Activated naive CD4-positive, alpha-beta T cell treated with anti-CD3 and anti-CD28 coated beads for 36 hours (primary cell): ENCODE data around the gene NUP160. TPM values are rescaled to one million over a fixed set of nuclear protein-coding genes. Genes with fewer than 3 reads are reported as not detected.

Source experiments
- CTCF ChIA-PET: fragments of 350-600 bp; sonication (Branson Sonifier 250); formaldehyde crosslinking; loops from one replicate; lab custom pipeline; 2021; ENCODE audit warnings: antibody characterized with exemption; lab: Charles Lee
- DNase-seq: peaks from one replicate; pipeline ENCODE4 v3.0.0-alpha.2; 2020
- H3K27ac Mint-ChIP-seq: one replicate; pipeline ENCODE4 v1.8.0; 2021; ENCODE audit warnings: mild to moderate bottlenecking, mixed read lengths
- H3K27me3 Mint-ChIP-seq: one replicate; pipeline ENCODE4 v1.8.0; 2021; ENCODE audit warnings: low read depth, mixed read lengths
- H3K36me3 Mint-ChIP-seq: one replicate; pipeline ENCODE4 v1.8.0; 2021; ENCODE audit warnings: low read depth, mixed read lengths
- H3K4me1 Mint-ChIP-seq: one replicate; pipeline ENCODE4 v1.8.0; 2021; ENCODE audit warnings: low read depth, mixed read lengths
- H3K4me3 Mint-ChIP-seq: one replicate; pipeline ENCODE4 v1.8.0; 2021; ENCODE audit warnings: mild to moderate bottlenecking, moderate library complexity, mixed read lengths
- H3K9me3 Mint-ChIP-seq: one replicate; pipeline ENCODE4 v1.8.0; 2021; ENCODE audit warnings: mixed read lengths
- intact Hi-C: fragments of 100-400 bp; cut with micrococcal nuclease; formaldehyde crosslinking; loops from one replicate; pipeline ENCODE4 v1.15.1; 2023
- total RNA-seq, 2 experiments: library from RNA; stranded (reverse); gene quantifications; one replicate each; pipeline ENCODE4 v1.2.3, GENCODE V29; 2021

The NUP160 gene
- total RNA-seq, 2 experiments from 2014 or later: 64.7 to 64.8 TPM

GRCh38 chr11:47857892-47858543, 9.9 kb upstream of the NUP160 start:
- Mint-ChIP-seq H3K36me3 (no peaks in the 10 kb centered on the region), H3K27me3 (no peaks in the 10 kb centered on the region), H3K27ac (no peak overlapping the region), H3K9me3 (no peaks in the 10 kb centered on the region), H3K4me1 (peaks cover 18% of the 10 kb centered on the region), H3K4me3 (no peak overlapping the region)
- intact Hi-C loops: loop anchor here (10.0 kb wide), 1 partner anchor 373 kb away; no protein-coding TSS in a partner anchor
- DNase-seq: no peak
- CTCF ChIA-PET: no interaction called here

- intact Hi-C loops: loop anchor here (10.0 kb wide), 1 partner anchor 373 kb away; no protein-coding TSS in a partner anchor
- CTCF ChIA-PET: no interaction called here
- no peaks in the 10 kb centered on the region for H3K36me3 Mint-ChIP-seq
- H3K27ac Mint-ChIP-seq: no peak overlapping the region
- H3K27me3 Mint-ChIP-seq: no peaks in the 10 kb centered on the region
- DNase-seq: no peak
- no peak overlapping the region for H3K4me3 Mint-ChIP-seq
- H3K9me3 Mint-ChIP-seq: no peaks in the 10 kb centered on the region
- peaks cover 16% of the 10 kb centered on the region for H3K4me1 Mint-ChIP-seq
These were observed 9.3 kb upstream of the NUP160 start for GRCh38 chr11:47857485-47857884.

- intact Hi-C loops: loop anchor here (10.0 kb wide), 1 partner anchor 371 kb away; no protein-coding TSS in a partner anchor
- Mint-ChIP-seq H3K4me3 (no peak overlapping the region), H3K27ac (no peak overlapping the region), H3K36me3 (no peaks in the 10 kb centered on the region), H3K9me3 (no peaks in the 10 kb centered on the region), H3K4me1 (peaks cover 11% of the 10 kb centered on the region), H3K27me3 (no peaks in the 10 kb centered on the region)
- CTCF ChIA-PET: interaction anchor here (0.6 to 0.8 kb wide), 3 partner anchors 39 to 1318 kb away, joined by 3 to 5 read pairs (median 4); no protein-coding TSS in a partner anchor
- no peak for DNase-seq
These were observed 8.0 kb upstream of the NUP160 start for GRCh38 chr11:47856186-47856585.

- CTCF ChIA-PET: interaction anchor here (0.6 to 2.4 kb wide), 12 partner anchors 10 to 343 kb away, joined by 3 to 10 read pairs (median 5); no protein-coding TSS in a partner anchor
- no peaks in the 10 kb centered on the region for H3K36me3 Mint-ChIP-seq
- no peak for DNase-seq
- peaks cover 24% of the 10 kb centered on the region for H3K4me1 Mint-ChIP-seq
- intact Hi-C loops: loop anchor here (10.0 kb wide), 1 partner anchor 370 kb away; no protein-coding TSS in a partner anchor
- no peak overlapping the region for H3K4me3 Mint-ChIP-seq
- H3K27me3 Mint-ChIP-seq: no peaks in the 10 kb centered on the region
- no peaks in the 10 kb centered on the region for H3K9me3 Mint-ChIP-seq
- H3K27ac Mint-ChIP-seq: no peak overlapping the region
These were observed 6.5 kb upstream of the NUP160 start for GRCh38 chr11:47854667-47855066.

GRCh38 chr11:47852053-47852452, 3.9 kb upstream of the NUP160 start:
- DNase-seq: no peak
- CTCF ChIA-PET: interaction anchor here (0.6 to 1.6 kb wide), 5 partner anchors 10 to 482 kb away, joined by 3 to 9 read pairs (median 4); no protein-coding TSS in a partner anchor
- Mint-ChIP-seq H3K36me3 (peaks cover 6% of the 10 kb centered on the region), H3K9me3 (no peaks in the 10 kb centered on the region), H3K27me3 (no peaks in the 10 kb centered on the region), H3K4me3 (no peak overlapping the region), H3K27ac (no peak overlapping the region), H3K4me1 (peaks cover 29% of the 10 kb centered on the region)
- intact Hi-C loops: loop anchor here (10.0 kb wide), 1 partner anchor 367 kb away; no protein-coding TSS in a partner anchor

GRCh38 chr11:47850337-47850736, 2.2 kb upstream of the NUP160 start:
- Mint-ChIP-seq H3K27me3 (no peaks in the 10 kb centered on the region), H3K4me1 (peaks cover 45% of the 10 kb centered on the region), H3K4me3 (no peak overlapping the region), H3K9me3 (no peaks in the 10 kb centered on the region), H3K27ac (peak overlapping the region; percentile 67), H3K36me3 (peaks cover 18% of the 10 kb centered on the region)
- intact Hi-C loops: loop anchor here (10.0 kb wide), 1 partner anchor 366 kb away; no protein-coding TSS in a partner anchor
- CTCF ChIA-PET: interaction anchor here (0.6 to 1.4 kb wide), 7 partner anchors 10 to 476 kb away, joined by 3 to 7 read pairs (median 3); no protein-coding TSS in a partner anchor
- no peak for DNase-seq

- peak overlapping the region; percentile 92 for H3K27ac Mint-ChIP-seq
- no peaks in the 10 kb centered on the region for H3K9me3 Mint-ChIP-seq
- peaks cover 47% of the 10 kb centered on the region for H3K4me1 Mint-ChIP-seq
- H3K4me3 Mint-ChIP-seq: peak overlapping the region; percentile 93
- CTCF ChIA-PET: interaction anchor here (0.5 kb wide), 1 partner anchor 216 kb away, joined by 3 read pairs; no protein-coding TSS in a partner anchor
- no peaks in the 10 kb centered on the region for H3K27me3 Mint-ChIP-seq
- DNase-seq: no peak
- H3K36me3 Mint-ChIP-seq: peaks cover 20% of the 10 kb centered on the region
- intact Hi-C loops: loop anchor here (1.0 to 5.0 kb wide), 12 partner anchors 38 to 1148 kb away; partner anchors contain the start of genes ARFGAP2, ARHGAP1, DDB2 and FNBP4
These were observed 578 bp upstream of the NUP160 start for GRCh38 chr11:47848700-47849155.

GRCh38 chr11:47847537-47847891, 636 bp downstream of the NUP160 start:
- CTCF ChIA-PET: interaction anchor here (0.7 kb wide), 1 partner anchor 132 kb away, joined by 4 read pairs; the partner anchor contains the start of gene AGBL2
- peak overlapping the region; percentile 93 for H3K4me3 Mint-ChIP-seq
- no peaks in the 10 kb centered on the region for H3K27me3 Mint-ChIP-seq
- DNase-seq: no peak
- intact Hi-C loops: loop anchor here (5.0 kb wide), 1 partner anchor 50 kb away; no protein-coding TSS in a partner anchor
- peak overlapping the region; percentile 92 for H3K27ac Mint-ChIP-seq
- H3K9me3 Mint-ChIP-seq: no peaks in the 10 kb centered on the region
- peaks cover 45% of the 10 kb centered on the region for H3K4me1 Mint-ChIP-seq
- peaks cover 20% of the 10 kb centered on the region for H3K36me3 Mint-ChIP-seq

- Mint-ChIP-seq H3K4me1 (peaks cover 45% of the 10 kb centered on the region), H3K27me3 (no peaks in the 10 kb centered on the region), H3K36me3 (peaks cover 20% of the 10 kb centered on the region), H3K27ac (peak overlapping the region; percentile 92), H3K9me3 (no peaks in the 10 kb centered on the region), H3K4me3 (peak overlapping the region; percentile 93)
- no peak for DNase-seq
- CTCF ChIA-PET: no interaction called here
- intact Hi-C loops: loop anchor here (5.0 kb wide), 1 partner anchor 50 kb away; no protein-coding TSS in a partner anchor
These were observed 1.2 kb downstream of the NUP160 start for GRCh38 chr11:47846998-47847397.

- intact Hi-C loops: no loop called here
- no peak overlapping the region for H3K27ac Mint-ChIP-seq
- CTCF ChIA-PET: no interaction called here
- no peak for DNase-seq
- peaks cover 22% of the 10 kb centered on the region for H3K4me1 Mint-ChIP-seq
- no peak overlapping the region for H3K4me3 Mint-ChIP-seq
- H3K9me3 Mint-ChIP-seq: no peaks in the 10 kb centered on the region
- H3K27me3 Mint-ChIP-seq: no peaks in the 10 kb centered on the region
- H3K36me3 Mint-ChIP-seq: peaks cover 26% of the 10 kb centered on the region
These were observed 4.6 kb downstream of the NUP160 start for GRCh38 chr11:47843361-47844055.

GRCh38 chr11:47842749-47843148, 5.4 kb downstream of the NUP160 start:
- Mint-ChIP-seq H3K27me3 (no peaks in the 10 kb centered on the region), H3K4me3 (no peak overlapping the region), H3K4me1 (peaks cover 22% of the 10 kb centered on the region), H3K36me3 (peaks cover 29% of the 10 kb centered on the region), H3K27ac (no peak overlapping the region), H3K9me3 (no peaks in the 10 kb centered on the region)
- CTCF ChIA-PET: no interaction called here
- intact Hi-C loops: no loop called here
- DNase-seq: no peak

- peaks cover 32% of the 10 kb centered on the region for H3K36me3 Mint-ChIP-seq
- no peak overlapping the region for H3K27ac Mint-ChIP-seq
- H3K9me3 Mint-ChIP-seq: no peaks in the 10 kb centered on the region
- intact Hi-C loops: no loop called here
- no peak overlapping the region for H3K4me3 Mint-ChIP-seq
- no peak for DNase-seq
- CTCF ChIA-PET: no interaction called here
- no peaks in the 10 kb centered on the region for H3K27me3 Mint-ChIP-seq
- peaks cover under 1% of the 10 kb centered on the region for H3K4me1 Mint-ChIP-seq
These were observed 10.2 kb downstream of the NUP160 start for GRCh38 chr11:47837929-47838328.
